ENCODE data around the gene PDE6B. TPM values are rescaled to one million over a fixed set of nuclear protein-coding genes. Genes with fewer than 3 reads are reported as not detected.

The PDE6B gene
- 4.2 TPM for total RNA-seq

DNA sequence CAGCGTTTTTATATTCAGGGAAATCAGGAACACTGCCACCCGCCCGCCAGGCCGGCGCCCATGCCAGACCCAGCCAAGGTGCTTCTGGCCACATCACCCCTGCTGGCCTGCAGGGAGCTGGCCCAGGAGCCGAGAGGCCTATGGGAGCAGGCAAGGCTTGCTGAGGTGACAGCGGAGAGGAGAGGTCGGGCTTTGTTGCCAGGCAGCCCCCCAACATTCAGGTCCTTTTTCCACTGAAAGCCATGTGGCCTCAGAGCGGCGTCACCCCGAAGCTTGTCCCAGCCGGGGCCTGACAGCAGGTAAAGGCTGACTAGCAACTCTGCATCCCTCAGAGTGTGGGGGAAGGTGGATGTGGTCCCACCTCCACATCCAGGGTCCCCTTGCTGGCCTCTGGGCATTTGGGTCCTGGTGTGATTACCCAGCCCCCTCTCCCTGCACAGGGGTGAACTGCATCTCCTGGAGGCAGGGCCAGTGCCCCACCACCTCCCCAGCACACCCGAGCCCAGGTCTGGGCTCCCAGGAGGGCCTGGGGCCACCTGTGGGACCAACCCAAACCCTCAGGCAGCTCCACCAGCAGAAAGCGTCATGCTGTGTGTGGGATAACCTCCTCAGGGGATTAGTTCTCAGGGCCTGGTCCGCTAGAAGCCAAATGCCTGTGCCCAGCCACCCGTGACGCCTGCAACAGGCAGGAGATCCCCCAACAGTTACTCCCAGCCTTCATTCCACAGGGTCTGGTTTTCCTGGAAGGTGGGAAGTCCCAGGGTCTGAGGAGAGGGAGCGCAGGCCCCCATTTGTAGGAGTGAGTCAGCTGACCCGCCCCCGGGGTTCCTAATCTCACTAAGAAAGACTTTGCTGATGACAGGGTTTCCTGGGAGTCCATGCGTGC lies at the start of gene PDE6B:
Gene PDE6B, plus strand, starts transcription at position 869 of the 886 bp plus-strand sequence. CDS start 54 bp downstream, outside the sequence.
- no peak for DNase-seq (ENCODE audit: extremely low spot score in 2 of 2)
- Histone ChIP-seq H3K27me3 (no peaks in the 10 kb centered on the region), H3K36me3 (no peaks in the 10 kb centered on the region), H3K4me3 (no peak within 1 kb of the TSS), H3K9me3 (no peaks in the 10 kb centered on the region), H3K27ac (no peak within 1 kb of the TSS), H3K4me1 (no peaks in the 10 kb centered on the region)
- intact Hi-C loops (cut with DNase I): no loop called here
- TF ChIP-seq, protein P1, sequence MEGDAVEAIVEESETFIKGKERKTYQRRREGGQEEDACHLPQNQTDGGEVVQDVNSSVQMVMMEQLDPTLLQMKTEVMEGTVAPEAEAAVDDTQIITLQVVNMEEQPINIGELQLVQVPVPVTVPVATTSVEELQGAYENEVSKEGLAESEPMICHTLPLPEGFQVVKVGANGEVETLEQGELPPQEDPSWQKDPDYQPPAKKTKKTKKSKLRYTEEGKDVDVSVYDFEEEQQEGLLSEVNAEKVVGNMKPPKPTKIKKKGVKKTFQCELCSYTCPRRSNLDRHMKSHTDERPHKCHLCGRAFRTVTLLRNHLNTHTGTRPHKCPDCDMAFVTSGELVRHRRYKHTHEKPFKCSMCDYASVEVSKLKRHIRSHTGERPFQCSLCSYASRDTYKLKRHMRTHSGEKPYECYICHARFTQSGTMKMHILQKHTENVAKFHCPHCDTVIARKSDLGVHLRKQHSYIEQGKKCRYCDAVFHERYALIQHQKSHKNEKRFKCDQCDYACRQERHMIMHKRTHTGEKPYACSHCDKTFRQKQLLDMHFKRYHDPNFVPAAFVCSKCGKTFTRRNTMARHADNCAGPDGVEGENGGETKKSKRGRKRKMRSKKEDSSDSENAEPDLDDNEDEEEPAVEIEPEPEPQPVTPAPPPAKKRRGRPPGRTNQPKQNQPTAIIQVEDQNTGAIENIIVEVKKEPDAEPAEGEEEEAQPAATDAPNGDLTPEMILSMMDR (IDR thresholded peaks at IDR 0.05): no peak
- TF ChIP-seq POLR2AphosphoS5 (IDR thresholded peaks at IDR 0.05; ENCODE audit: insufficient read depth in 1 of 2, low read depth in 1 of 2): no peak

DNA sequence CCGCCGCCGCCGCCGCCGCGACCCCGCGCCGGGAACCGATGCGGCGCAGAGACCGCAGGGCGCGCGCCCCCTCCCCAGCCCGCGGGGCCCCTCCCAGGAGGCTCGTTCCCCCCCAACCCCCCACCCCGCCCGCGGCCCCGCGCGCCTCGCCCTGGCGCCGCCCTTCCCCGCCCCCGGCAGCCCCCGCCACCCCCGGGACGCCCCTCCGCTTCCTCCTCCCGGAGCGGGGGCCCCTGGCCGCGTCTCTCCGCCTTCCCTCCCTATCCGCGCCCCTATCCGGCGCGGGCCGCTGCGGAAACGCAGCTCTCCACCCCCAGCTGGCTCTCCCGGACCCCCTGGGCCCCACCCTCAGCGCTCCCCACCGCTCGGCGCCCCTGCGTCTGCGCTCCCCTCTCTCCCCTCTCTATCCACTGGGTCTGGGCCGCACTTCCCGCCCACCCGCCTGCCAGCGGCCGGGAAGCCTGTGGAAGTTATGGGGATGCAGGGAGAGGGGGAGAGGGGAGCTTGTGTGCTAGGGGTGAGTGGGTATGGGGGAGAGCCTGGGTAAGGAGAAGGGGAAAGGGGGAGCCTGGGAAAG lies 49.0 kb upstream of the PDE6B start, which contains the start of gene TMEM271:
Gene TMEM271, minus strand, starts transcription at position 51 of the 577 bp plus-strand sequence. CDS start 233 bp downstream, outside the sequence.
- Histone ChIP-seq H3K4me1 (peaks cover 9% of the 10 kb centered on the region), H3K27me3 (peaks cover 7% of the 10 kb centered on the region), H3K9me3 (no peaks in the 10 kb centered on the region), H3K4me3 (no peak within 1 kb of the TSS), H3K36me3 (no peaks in the 10 kb centered on the region), H3K27ac (no peak within 1 kb of the TSS)
- TF ChIP-seq POLR2A (IDR thresholded peaks at IDR 0.05): no peak
- TF ChIP-seq POLR2AphosphoS5 (IDR thresholded peaks at IDR 0.05; ENCODE audit: insufficient read depth in 1 of 2, low read depth in 1 of 2): no peak
- TF ChIP-seq, protein P1 (IDR thresholded peaks at IDR 0.05): no peak
- intact Hi-C loops (cut with DNase I): no loop called here
- no peak for DNase-seq (ENCODE audit: extremely low spot score in 2 of 2)

DNA sequence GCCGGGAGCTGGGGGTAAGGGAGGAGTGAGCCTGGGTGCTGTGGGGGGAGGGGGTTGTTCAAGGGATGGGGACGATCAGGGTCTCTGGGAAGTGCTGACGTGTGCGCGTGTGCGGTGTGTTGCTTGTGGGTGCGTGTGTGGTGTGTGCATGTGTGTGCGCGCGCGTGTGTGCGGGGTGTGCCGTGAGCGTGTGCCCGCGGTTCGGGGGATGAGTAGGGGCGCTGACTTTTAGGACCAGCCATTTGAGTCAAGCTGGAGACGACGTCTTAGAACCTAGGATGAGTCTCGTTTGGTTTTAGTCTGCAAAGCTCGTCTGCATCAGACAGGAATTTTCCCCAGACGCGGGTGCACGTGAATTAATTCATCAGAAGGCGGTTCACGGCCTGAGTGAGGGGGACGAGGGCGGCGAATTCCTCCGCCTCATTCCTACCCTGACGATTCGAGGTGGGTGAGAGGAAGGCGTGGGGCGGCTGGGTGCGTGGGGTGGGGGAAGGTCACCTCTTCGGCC lies 48.3 kb upstream of the PDE6B start:
- no peak overlapping the region for H3K4me3 ChIP-seq
- peaks cover 7% of the 10 kb centered on the region for H3K27me3 ChIP-seq

DNA sequence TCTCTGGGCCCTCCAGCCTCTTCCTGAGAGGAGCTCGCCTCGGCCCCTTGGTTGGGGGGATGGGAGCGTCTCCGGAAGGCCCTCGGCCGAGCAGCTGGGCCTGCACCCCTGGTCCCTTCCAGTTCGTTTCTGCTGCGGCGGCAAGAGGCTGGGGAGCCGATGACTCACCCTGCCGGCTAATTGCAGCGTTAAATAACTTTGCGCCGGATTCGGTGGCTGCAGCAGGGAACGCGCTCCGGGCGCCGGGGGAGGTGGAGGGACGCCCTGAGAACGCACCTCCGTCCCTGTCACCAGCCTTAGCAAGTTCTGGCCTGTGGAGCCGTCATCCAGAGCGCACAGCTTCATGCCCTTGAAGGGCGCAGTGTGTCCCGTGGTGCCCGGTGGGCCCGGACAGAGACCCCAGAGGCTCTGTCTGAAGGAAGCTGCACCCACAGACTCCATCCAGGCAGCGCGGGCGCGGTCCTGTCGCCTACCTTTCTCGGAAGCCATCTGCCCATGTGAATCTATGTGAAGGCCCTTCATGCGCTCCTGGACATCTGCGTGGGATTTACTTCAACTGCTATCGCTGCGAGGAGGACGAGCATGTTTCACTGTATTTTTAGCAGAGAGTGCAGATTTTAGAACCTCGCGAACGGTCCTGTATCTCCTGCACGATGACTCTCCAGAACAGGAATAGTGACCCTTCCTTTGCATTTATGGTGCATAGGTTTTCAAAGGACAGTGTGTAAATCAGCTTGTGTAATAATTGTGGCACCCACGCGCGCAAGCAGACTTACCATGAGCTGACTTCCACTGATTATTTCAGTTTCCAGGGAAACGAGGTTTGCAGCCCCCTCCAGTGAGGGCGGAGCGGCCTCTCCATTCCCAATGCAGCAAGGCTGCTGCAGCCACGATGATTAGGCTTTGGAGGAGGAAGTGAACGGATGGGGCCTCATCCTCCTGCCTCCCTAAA lies 47.6 kb upstream of the PDE6B start:
- TF ChIP-seq, protein P1 (IDR thresholded peaks at IDR 0.05): no peak
- TF ChIP-seq POLR2AphosphoS5 (IDR thresholded peaks at IDR 0.05; ENCODE audit: insufficient read depth in 1 of 2, low read depth in 1 of 2) (no peak), POLR2A (IDR thresholded peaks at IDR 0.05) (no peak)
- Histone ChIP-seq H3K9me3 (no peaks in the 10 kb centered on the region), H3K4me3 (no peak overlapping the region), H3K4me1 (peaks cover 9% of the 10 kb centered on the region), H3K36me3 (no peaks in the 10 kb centered on the region), H3K27me3 (peaks cover 7% of the 10 kb centered on the region), H3K27ac (no peak overlapping the region)
- intact Hi-C loops (cut with DNase I): no loop called here
- DNase-seq (ENCODE audit: extremely low spot score in 2 of 2): no peak

More for the DNA sequence above, 48.3 kb upstream of the PDE6B start:
- H3K4me1 ChIP-seq: peaks cover 9% of the 10 kb centered on the region
- no peak for DNase-seq (ENCODE audit: extremely low spot score in 2 of 2)
- intact Hi-C loops (cut with DNase I): no loop called here
- H3K9me3 ChIP-seq: no peaks in the 10 kb centered on the region
- H3K27ac ChIP-seq: no peak overlapping the region
- H3K36me3 ChIP-seq: no peaks in the 10 kb centered on the region
- TF ChIP-seq POLR2AphosphoS5 (IDR thresholded peaks at IDR 0.05; ENCODE audit: insufficient read depth in 1 of 2, low read depth in 1 of 2): no peak
- TF ChIP-seq POLR2A (IDR thresholded peaks at IDR 0.05): no peak
- TF ChIP-seq, protein P1 (IDR thresholded peaks at IDR 0.05): no peak
